Large intestine (tissue), 3 donors: ENCODE results near the gene ZFC3H1. TPM values are rescaled to one million over a fixed set of nuclear protein-coding genes. Genes with fewer than 3 reads are reported as not detected.
"Not testable (repeated sequence)": the region's sequence is repeated elsewhere in the genome, so short reads cannot be mapped to it uniquely, and the experiment has no call there.

Source experiments
- DNase-seq, 2 donors: peaks; one replicate each; pipeline versions ENCODE4 v3.0.0 to v3.0.0-alpha.2; 2013
- H3K27ac ChIP-seq: one replicate; pipeline ENCODE4 v1.5.1; 2013; ENCODE audit warnings: low read length
- H3K27me3 ChIP-seq: 2 replicates; pipeline ENCODE4 v1.6.1; 2013; ENCODE audit warnings: low read length; ENCODE audit not compliant: control insufficient read depth, insufficient read depth
- H3K36me3 ChIP-seq: 2 replicates; pipeline ENCODE4 v1.6.1; 2013; ENCODE audit warnings: low read length; ENCODE audit not compliant: control insufficient read depth, insufficient read depth
- H3K4me1 ChIP-seq: one replicate; pipeline ENCODE4 v1.6.1; 2013; ENCODE audit warnings: low read length; ENCODE audit not compliant: control insufficient read depth, insufficient read depth
- H3K4me3 ChIP-seq: one replicate; pipeline ENCODE4 v1.5.1; 2013; ENCODE audit warnings: low read length
- H3K9me3 ChIP-seq: one replicate; pipeline ENCODE4 v1.6.1; 2013; ENCODE audit warnings: mild to moderate bottlenecking, low read depth, low read length, moderate library complexity; ENCODE audit not compliant: control insufficient read depth
- WGBS: methylation state at CpG from one replicate; pipeline ENCODE4 v1.1.5; 2013; ENCODE audit warnings: low lambda C conversion rate; ENCODE audit not compliant: insufficient coverage; 5-methylcytosine and 5-hydroxymethylcytosine counted together
- polyA plus RNA-seq: library from polyadenylated mRNA; unstranded; fragments of 120-200 nt; gene quantifications from one replicate; pipeline ENCODE4 v1.2.1, GENCODE V29; 2013

The ZFC3H1 gene
- polyA plus RNA-seq, 1 donor, result 86.3 TPM

DNA sequence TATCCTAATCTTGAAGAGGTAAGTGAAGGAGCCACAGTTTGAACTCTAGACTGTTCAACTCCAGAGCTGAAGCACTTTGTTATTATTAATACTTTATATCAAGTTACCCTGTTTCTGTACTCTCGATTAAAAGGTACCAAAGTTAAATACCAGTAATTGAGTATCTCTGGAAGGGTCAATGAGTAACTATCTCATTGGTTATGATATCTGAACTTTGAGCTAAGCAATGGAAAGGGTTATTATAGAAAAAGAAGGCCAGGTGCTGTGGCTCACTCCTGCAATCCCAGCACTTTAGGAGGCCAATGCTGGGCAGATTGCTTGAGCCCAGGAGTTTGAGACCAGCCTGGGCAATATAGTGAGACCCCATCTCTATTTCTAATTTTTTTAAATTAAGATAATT lies 32.1 kb upstream of the ZFC3H1 start:
- Histone ChIP-seq H3K27ac (no peak overlapping the region), H3K4me1 (peaks cover 16% of the 10 kb centered on the region), H3K4me3 (no peak overlapping the region), H3K27me3 (no peaks in the 10 kb centered on the region), H3K9me3 (no peaks in the 10 kb centered on the region), H3K36me3 (peaks cover 26% of the 10 kb centered on the region)
- WGBS, result 0% methylated on average over 1 of the region's 1 CpG
- DNase-seq, result peak in 1 of 2 donors; percentile 30

DNA sequence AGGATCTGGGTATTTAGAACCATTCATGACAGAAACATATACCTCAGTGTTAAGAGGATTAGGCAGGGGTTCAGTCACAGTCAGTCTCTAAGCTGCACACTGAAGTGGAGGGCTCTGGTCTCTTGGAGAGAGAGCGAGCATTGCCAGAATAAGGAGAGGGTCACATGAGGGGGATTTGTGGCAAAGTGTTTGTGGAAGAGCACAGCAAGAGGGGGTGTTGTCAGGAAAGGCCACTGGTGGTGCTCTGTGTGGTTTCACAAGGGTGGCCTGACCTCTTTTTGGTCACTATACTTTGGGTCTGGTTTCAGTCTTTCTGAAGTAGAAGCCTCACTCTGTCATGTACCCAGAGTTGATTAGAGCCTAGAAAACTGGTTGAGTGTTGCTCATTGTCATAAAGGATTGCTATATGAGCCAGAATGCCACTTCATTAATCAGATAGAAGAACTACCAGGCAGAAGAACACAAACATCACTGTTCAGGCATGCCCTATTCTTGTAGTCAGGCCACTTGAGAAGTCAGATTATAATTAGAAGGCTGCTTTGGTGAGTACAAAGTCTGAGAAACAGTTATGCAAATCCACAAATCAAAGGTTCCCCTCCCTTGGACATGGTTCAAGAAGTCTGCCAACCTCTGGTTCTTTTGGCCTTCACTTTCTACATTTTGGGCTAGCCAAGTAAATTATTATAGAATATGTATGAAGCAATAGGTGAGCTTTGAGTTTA lies 30.6 kb upstream of the ZFC3H1 start:
- peaks cover 16% of the 10 kb centered on the region for H3K4me1 ChIP-seq
- no peaks in the 10 kb centered on the region for H3K9me3 ChIP-seq
- peak overlapping the region; percentile 2 for H3K27ac ChIP-seq
- DNase-seq, result peak; percentile 42 to 79
- peaks cover 15% of the 10 kb centered on the region for H3K36me3 ChIP-seq
- H3K4me3 ChIP-seq, result no peak overlapping the region
- H3K27me3 ChIP-seq, result no peaks in the 10 kb centered on the region
- WGBS, result no CpG with 5 or more reads among the region's 1 CpG

DNA sequence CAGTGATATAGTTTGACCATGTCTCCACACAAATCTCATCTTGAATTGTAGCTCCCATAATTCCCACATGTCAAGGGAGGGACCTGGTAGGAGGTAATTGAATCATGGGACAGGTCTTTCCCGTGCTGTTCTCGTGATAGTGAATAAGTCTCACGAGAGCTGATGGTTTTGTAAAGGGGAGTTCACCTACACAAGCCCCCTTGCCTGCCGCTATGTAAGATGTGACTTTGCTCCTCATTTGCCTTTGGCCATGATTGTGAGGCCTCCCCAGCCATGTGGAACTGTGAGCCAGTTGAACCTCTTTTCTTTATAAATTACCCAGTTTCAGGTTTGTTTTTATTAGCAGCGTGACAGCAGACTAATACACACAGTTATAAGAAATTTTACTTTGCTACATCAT lies 30.0 kb upstream of the ZFC3H1 start:
- WGBS, result 100% methylated on average over 1 of the region's 5 CpGs
- not testable (repeated sequence) for DNase-seq, H3K4me3 ChIP-seq, H3K27ac ChIP-seq, H3K27me3 ChIP-seq, H3K36me3 ChIP-seq, H3K9me3 ChIP-seq
- peaks cover 16% of the 10 kb centered on the region for H3K4me1 ChIP-seq

DNA sequence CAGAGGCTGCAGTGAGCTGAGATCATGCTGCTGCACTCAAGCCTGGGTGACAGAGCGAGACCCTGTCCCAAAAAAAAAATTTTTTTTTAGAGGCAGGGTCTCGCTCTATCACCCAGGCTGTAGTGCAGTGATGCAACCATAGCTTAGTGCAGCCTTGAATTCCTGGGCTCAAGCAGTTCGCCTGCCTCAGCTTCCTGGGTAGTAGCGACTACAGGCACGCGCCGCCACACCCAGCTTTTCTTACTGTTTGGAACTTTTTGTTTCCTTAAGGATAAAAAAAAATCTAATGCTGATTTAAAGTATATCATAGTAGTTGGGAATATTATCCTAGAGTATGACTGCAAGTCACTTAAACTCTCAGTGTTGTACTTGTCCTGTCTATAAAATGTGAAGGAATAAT lies 29.5 kb upstream of the ZFC3H1 start:
- no peak overlapping the region for H3K27ac ChIP-seq
- 100% methylated on average over 1 of the region's 7 CpGs for WGBS

DNA sequence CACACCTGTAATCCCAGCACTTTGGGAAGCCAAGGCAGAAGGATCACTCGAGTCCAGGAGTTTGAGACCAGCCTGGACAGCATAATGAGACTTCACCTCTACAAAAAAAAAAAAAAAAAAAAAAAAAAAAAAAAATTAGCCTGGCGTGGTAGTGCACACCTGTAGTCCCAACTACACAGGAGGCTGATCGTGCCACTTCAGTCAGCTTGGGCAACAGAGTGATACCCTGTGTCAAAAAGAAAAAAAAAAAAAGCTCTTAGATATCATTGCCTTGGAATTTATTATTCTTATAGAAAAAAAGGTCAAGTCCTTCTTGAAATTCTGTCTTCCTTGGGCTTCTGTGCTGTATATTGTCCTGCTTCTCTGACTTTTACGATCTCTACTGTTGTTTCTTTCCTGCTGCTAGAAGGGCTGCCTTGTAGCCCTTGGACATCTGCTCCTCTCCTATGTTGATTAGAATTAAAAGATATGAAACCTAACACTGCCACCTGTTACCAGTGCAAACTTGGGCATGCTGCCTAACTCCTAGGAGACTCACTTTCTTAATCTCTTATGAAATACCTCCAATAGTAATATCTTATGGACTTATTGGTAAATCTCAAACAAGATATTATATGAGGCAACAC lies 28.0 kb upstream of the ZFC3H1 start:
- Histone ChIP-seq H3K4me3 (no peak overlapping the region), H3K36me3 (no peaks in the 10 kb centered on the region), H3K27ac (no peak overlapping the region), H3K9me3 (no peaks in the 10 kb centered on the region), H3K4me1 (peaks cover 24% of the 10 kb centered on the region), H3K27me3 (no peaks in the 10 kb centered on the region)
- WGBS, result no CpG with 5 or more reads among the region's 4 CpGs
- DNase-seq, result peak in 1 of 2 donors; percentile 14

More for the DNA sequence above, 29.5 kb upstream of the ZFC3H1 start:
- Histone ChIP-seq H3K27me3 (no peaks in the 10 kb centered on the region), H3K9me3 (no peaks in the 10 kb centered on the region), H3K4me1 (peaks cover 16% of the 10 kb centered on the region), H3K4me3 (no peak overlapping the region), H3K36me3 (peaks cover 4% of the 10 kb centered on the region)
- no peak for DNase-seq

DNA sequence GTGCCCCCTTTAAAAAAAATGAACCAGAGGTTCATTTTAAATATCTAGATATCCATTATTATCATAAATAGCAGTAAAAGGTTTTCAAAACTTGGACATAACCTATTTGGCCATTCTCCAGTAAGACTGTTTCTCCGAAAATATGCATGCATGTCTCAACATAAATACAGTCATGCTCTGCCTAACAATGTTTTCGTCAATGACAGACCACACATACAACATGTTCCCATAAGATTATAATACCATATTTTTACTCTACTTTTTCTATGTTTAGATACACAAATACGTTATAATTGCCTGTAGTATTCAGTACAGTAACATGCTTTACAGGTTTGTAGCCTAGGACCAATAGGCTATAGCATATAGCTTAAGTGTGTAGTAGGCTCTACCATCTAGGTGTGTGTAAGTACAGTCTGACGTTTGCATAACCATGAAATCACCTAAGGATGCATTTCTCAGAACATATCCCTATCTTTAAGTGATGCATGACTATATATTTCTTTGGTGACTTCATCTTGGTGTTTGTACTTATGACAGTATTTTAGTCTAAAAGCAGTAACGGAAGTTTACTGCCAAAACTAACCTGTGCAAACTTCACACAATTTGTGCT lies 25.4 kb upstream of the ZFC3H1 start:
- 100% methylated on average over 2 of the region's 5 CpGs for WGBS
- no peaks in the 10 kb centered on the region for H3K27me3 ChIP-seq
- peaks cover 3% of the 10 kb centered on the region for H3K9me3 ChIP-seq
- H3K36me3 ChIP-seq, result no peaks in the 10 kb centered on the region
- no peak overlapping the region for H3K4me3 ChIP-seq
- peaks cover 13% of the 10 kb centered on the region for H3K4me1 ChIP-seq
- H3K27ac ChIP-seq, result no peak overlapping the region
- no peak for DNase-seq

DNA sequence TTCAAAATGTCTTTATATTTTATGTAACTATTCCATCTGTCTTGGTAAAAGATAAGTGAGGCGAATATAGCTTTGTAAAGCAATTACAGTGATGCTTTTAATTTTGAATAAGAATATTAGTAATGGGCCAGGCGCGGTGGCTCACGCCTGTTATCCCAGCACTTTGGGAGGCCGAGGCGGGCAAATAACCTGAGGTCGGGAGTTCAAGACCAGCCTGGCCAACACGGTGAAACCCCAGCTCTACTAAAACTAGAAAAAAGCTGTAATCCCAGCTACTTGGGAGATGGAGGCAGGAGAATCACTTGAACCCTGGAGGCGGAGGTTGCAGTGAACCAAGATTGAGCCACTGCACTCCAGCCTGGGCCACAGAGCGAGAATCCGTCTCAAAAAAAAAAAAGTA lies 23.5 kb upstream of the ZFC3H1 start:
- H3K4me1 ChIP-seq, H3K27ac ChIP-seq, H3K27me3 ChIP-seq, DNase-seq, H3K9me3 ChIP-seq, H3K36me3 ChIP-seq: not testable (repeated sequence)
- 100% methylated on average over 1 of the region's 11 CpGs for WGBS
- H3K4me3 ChIP-seq, result peak overlapping the region; percentile 55

DNA sequence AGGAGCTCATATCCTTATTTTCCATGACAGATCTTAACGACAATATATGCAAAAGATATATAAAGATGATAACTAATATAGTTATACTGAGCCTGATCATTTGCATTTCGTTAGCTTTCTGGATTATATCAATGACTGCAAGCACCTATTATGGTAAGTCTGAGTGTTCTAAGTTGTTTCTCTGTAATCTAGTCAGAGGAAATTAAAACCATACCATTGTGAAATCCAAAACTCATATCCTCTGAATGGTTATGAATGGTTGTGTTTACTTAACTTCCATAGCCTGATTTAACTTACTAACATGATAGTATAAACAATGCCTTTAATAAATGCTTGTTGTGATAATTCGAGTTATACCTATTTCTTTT lies 23.0 kb upstream of the ZFC3H1 start:
- peak overlapping the region; percentile 92 for H3K27ac ChIP-seq
- H3K27me3 ChIP-seq, result no peaks in the 10 kb centered on the region
- peaks cover 3% of the 10 kb centered on the region for H3K9me3 ChIP-seq
- peaks cover 8% of the 10 kb centered on the region for H3K4me1 ChIP-seq
- WGBS, result 0% methylated on average over 1 of the region's 3 CpGs
- H3K36me3 ChIP-seq, result no peaks in the 10 kb centered on the region
- peak overlapping the region; percentile 55 for H3K4me3 ChIP-seq
- DNase-seq, result no peak

DNA sequence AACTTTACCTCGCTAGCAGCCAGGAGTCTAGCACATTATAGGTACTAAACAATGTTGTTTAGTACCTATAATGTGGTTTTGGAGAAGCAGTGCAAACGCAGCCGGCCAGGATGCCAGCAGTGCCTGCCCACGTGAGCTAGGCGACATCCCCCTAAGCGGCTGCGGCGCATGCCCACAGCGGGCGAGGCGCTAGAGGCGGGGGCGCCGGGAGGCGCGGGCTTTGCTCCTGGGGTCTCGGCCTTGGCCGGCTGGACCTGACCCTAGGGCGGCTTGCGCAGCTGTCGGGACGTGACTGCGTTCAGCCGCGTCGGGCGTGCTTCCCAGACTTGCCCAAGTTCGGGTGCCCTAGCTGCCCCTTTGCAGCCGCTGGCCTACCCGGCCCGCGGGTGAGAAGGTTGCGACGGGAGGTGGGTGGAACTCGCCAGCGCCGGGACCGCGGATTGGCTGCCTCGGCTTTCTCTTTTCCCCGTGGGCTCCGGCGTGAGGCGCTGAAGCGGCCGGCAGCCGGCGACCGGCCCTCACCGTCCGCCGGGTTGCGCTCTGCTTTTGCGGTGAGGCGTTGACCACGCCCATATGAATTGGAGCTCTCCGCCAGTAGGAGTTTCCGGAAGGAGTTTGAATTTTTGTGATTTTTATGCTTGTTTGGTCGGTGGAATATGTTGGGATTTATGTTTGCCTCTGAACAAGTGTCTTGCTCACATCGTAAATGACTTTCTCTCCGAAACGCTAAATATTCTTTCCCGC lies 22.4 kb upstream of the ZFC3H1 start, which contains the start of gene TMEM19:
TSS of gene TMEM19 (plus strand) at position 169 of the 744 bp plus-strand sequence. CDS start 599 bp downstream, outside the sequence.
- Histone ChIP-seq H3K27me3 (no peaks in the 10 kb centered on the region), H3K4me3 (peak within 1 kb of the TSS; percentile 55), H3K36me3 (no peaks in the 10 kb centered on the region), H3K9me3 (peaks cover 3% of the 10 kb centered on the region), H3K27ac (peak within 1 kb of the TSS; percentile 92), H3K4me1 (peaks cover 8% of the 10 kb centered on the region)
- WGBS, result no CpG with 5 or more reads among the region's 63 CpGs
- peak; percentile 88 to 95 for DNase-seq

DNA sequence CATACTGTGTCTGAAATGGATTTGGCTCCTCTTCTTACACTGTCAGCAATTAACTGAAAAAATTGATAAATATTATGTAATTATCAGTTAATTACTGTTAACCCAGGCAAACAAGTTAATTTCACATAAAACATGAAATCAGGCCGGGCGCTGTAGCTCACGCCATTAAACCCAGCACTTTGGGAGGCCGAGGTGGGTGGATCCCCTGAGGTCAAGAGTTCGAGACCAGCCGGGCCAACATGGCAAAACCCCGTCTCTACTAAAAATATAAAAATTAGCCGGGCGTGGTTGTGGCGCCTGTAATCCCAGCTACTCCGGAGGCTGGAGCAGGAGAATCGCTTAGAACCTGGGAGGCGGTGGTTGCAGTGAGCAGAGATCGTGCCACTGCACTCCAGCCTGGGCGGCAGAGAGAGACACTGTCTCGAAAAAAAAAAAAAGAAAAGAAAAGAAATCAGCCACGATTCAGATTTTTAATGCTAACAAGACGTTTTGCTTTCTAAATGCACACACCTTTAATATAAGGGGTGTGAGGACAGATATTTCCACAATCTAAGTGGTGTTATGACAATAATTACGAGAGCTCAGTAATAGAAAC lies 21.8 kb upstream of the ZFC3H1 start:
- Histone ChIP-seq H3K4me3 (peak overlapping the region; percentile 55), H3K9me3 (peaks cover 3% of the 10 kb centered on the region), H3K36me3 (no peaks in the 10 kb centered on the region), H3K27me3 (no peaks in the 10 kb centered on the region), H3K27ac (peak overlapping the region; percentile 92), H3K4me1 (peaks cover 8% of the 10 kb centered on the region)
- no peak for DNase-seq
- no CpG with 5 or more reads among the region's 19 CpGs for WGBS
